Sciatic nerve (tissue), 2 donors: ENCODE measurements around the gene SRSF6. TPM values are rescaled to one million over a fixed set of nuclear protein-coding genes. Genes with fewer than 3 reads are reported as not detected.
"Not testable (repeated sequence)": the region's sequence is repeated elsewhere in the genome, so short reads cannot be mapped to it uniquely, and the experiment has no call there.

ENCODE experiments used
- ATAC-seq: fragments of 200-7000 bp; cut with Tn5 transposase; one replicate; pipeline ENCODE4 v1.9.1; 2020; ENCODE audit warnings: mild to moderate bottlenecking, moderate library complexity
- DNase-seq: peaks from one replicate; pipeline ENCODE4 v3.0.0-alpha.2; 2020; ENCODE audit warnings: low spot score
- intact Hi-C: fragments of 100-400 bp; cut with DNase I; formaldehyde crosslinking; loops from one replicate; pipeline ENCODE4 v1.14.2; 2022
- total RNA-seq: library from RNA; stranded (reverse); fragmentation: NEBNext Ultra II Directional; extraction: Animal tissue kit (Norgen Biotek cat#: 25700); gene quantifications from one replicate; pipeline ENCODE4 v1.2.1, GENCODE V29; 2021
- donor health status: DM: no; HTN: no; CAD: no.
- donor health status: DM: no; HTN: no; CAD: no.

The SRSF6 gene
- total RNA-seq, 1 donor from 2014 or later, result 129 TPM

GRCh38 chr20:43446361-43446879, 11.3 kb upstream of the SRSF6 start:
- intact Hi-C loops, result no loop called here
- ATAC-seq, result no peak
- DNase-seq, result no peak

GRCh38 chr20:43448431-43448747, 9.3 kb upstream of the SRSF6 start:
- ATAC-seq, DNase-seq, intact Hi-C loops: not testable (repeated sequence)

- intact Hi-C loops, result no loop called here
- DNase-seq (no peak), ATAC-seq (no peak)
Measured at GRCh38 chr20:43448748-43449535, 8.8 kb upstream of the SRSF6 start.

GRCh38 chr20:43450841-43451799, 6.6 kb upstream of the SRSF6 start:
- intact Hi-C loops, result no loop called here
- DNase-seq, result no peak
- no peak for ATAC-seq

GRCh38 chr20:43452404-43453126, 5.1 kb upstream of the SRSF6 start:
- intact Hi-C loops, result no loop called here
- no peak for DNase-seq
- no peak for ATAC-seq

- ATAC-seq, DNase-seq, intact Hi-C loops: not testable (repeated sequence)
Measured at GRCh38 chr20:43456252-43456651, 1.4 kb upstream of the SRSF6 start.

- peak; percentile 96 for ATAC-seq
- intact Hi-C loops, result no loop called here
- peak; percentile 94 for DNase-seq
Measured at GRCh38 chr20:43456809-43457639, 672 bp upstream of the SRSF6 start.

- no peak for ATAC-seq
- intact Hi-C loops, result no loop called here
- DNase-seq, result no peak
Measured at GRCh38 chr20:43458422-43458924, 777 bp downstream of the SRSF6 start.

GRCh38 chr20:43459022-43459942, 1.6 kb downstream of the SRSF6 start:
- DNase-seq (peak; percentile 64), ATAC-seq (no peak)
- intact Hi-C loops, result no loop called here

- intact Hi-C loops, result no loop called here
- no peak for DNase-seq
- no peak for ATAC-seq
Measured at GRCh38 chr20:43460172-43460829, 2.6 kb downstream of the SRSF6 start.

GRCh38 chr20:43460830-43461200, 3.1 kb downstream of the SRSF6 start:
- intact Hi-C loops, result no loop called here
- no peak for ATAC-seq
- no peak for DNase-seq

GRCh38 chr20:43461894-43462659, 4.4 kb downstream of the SRSF6 start:
- ATAC-seq, result no peak
- intact Hi-C loops, result no loop called here
- no peak for DNase-seq

- ATAC-seq (no peak), DNase-seq (no peak)
- intact Hi-C loops, result no loop called here
Measured at GRCh38 chr20:43462660-43463526, 5.2 kb downstream of the SRSF6 start.

- no peak for DNase-seq
Measured at GRCh38 chr20:43463527-43464218, 6.0 kb downstream of the SRSF6 start.

More at GRCh38 chr20:43463527-43464218, 6.0 kb downstream of the SRSF6 start:
- intact Hi-C loops, result no loop called here
- ATAC-seq, result no peak
